ENCODE measurements around the gene KLF9.

KLF9 gene

DNA sequence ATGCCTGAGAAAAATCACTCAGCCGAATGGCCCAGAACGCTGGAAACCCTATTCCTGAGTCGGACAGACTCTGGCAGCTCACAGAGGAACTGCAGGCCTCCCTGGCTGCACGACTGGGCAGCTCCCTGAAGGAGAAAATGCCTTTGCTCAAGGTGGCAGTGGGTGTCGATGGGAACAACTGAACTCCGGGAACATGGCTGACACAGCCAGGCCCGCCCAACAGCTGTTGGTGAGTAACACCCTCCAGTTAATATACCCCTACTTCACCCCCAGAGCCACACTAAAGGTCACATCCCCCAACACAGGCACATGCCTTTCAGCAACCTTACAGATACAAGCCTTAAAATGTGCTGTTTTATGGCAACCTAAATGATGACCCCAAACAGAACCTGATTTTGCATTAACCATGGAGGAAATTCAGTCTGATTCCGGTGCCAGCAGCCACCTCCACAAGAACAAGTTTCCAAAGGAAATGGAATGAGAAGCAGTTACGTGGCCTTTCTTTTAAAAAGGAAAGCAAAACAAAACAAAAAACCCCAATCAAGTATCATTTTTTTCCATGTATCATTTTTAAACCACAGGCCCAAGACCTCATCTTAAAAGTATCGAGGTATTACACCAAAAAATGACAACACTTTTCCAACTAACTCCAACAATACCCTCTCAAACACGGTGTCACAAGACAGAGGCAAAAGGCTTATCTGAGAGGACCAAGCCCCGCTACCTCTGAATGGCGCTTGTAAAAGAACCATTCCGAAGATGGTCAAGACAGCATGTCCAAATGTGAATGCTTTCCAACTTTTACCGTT is 3.1 kb downstream of the KLF9 start:
- H3K27ac ChIP-seq: peak overlapping the region; percentile 98
- peak; percentile 79 for DNase-seq
- H3K4me3 ChIP-seq (ENCODE audit: low read depth, low read length): peak overlapping the region; percentile 96
- H3K36me3 ChIP-seq (replicated peaks): no peaks in the 10 kb centered on the region
- in situ Hi-C loops (cut with HindIII; ENCODE audit: low pct_ligation_motif_present, low sequenced_read_pairs): loop anchor here (25.0 kb wide), 1 partner anchor 176 kb away; no protein-coding TSS in a partner anchor
- H3K27me3 ChIP-seq (replicated peaks): no peaks in the 10 kb centered on the region
- TF ChIP-seq CTCF (IDR thresholded peaks at IDR 0.05; ENCODE audit: low read depth, low read length, missing control alignments): no peak

GRCh38 chr9:70410368-70410767 is 4.1 kb downstream of the KLF9 start:
- H3K4me3 ChIP-seq (ENCODE audit: low read depth, low read length): peak overlapping the region; percentile 96

DNA sequence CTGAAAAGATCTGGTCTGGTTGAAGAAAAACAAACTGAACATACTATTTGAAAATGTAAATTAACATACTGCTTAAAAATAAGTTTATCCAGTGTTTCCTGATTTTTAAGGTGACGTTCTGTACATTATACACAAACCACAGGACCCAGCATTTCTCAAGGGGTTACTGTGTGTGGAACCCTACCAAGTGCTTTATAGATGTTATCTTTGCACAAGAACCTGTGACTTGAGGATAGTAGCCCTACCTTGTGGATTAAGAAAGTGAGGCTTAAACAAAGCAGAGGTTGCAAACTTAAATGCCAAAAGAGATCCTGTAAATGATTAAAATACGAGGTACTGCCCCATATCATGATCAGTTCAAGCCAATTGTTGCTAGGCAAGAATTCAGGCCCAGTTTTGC is 4.7 kb downstream of the KLF9 start:
- in situ Hi-C loops (cut with HindIII; ENCODE audit: low pct_ligation_motif_present, low sequenced_read_pairs): loop anchor here (25.0 kb wide), 1 partner anchor 178 kb away; no protein-coding TSS in a partner anchor

More at GRCh38 chr9:70410368-70410767, 4.1 kb downstream of the KLF9 start:
- H3K27me3 ChIP-seq (replicated peaks): no peaks in the 10 kb centered on the region
- in situ Hi-C loops (cut with HindIII; ENCODE audit: low pct_ligation_motif_present, low sequenced_read_pairs): loop anchor here (25.0 kb wide), 1 partner anchor 177 kb away; no protein-coding TSS in a partner anchor
- peak overlapping the region; percentile 98 for H3K27ac ChIP-seq
- no peak for TF ChIP-seq CTCF (IDR thresholded peaks at IDR 0.05; ENCODE audit: low read depth, low read length, missing control alignments)
- no peaks in the 10 kb centered on the region for H3K36me3 ChIP-seq (replicated peaks)
- DNase-seq: no peak

DNA sequence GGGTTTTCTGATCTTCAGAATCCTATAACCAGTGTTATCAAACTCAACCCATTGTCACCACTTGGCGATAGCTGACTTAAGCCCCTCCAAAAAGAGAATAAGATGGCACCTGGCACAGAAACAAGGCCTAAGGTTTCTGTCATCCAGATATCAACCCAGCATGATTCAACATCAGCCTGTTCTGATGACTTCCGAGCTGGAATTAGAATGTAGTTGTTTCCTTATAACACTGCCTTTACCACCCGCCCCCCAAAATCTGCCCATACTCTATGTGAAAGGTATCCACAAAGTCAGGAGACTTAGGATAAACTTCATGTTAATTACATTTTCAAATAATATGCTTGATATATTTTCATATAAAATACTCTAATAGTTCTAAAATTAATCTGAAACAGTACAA is 5.2 kb downstream of the KLF9 start:
- in situ Hi-C loops (cut with HindIII; ENCODE audit: low pct_ligation_motif_present, low sequenced_read_pairs): loop anchor here (25.0 kb wide), 1 partner anchor 178 kb away; no protein-coding TSS in a partner anchor
- H3K27me3 ChIP-seq (replicated peaks): no peaks in the 10 kb centered on the region
- no peaks in the 10 kb centered on the region for H3K36me3 ChIP-seq (replicated peaks)
- no peak for TF ChIP-seq CTCF (IDR thresholded peaks at IDR 0.05; ENCODE audit: low read depth, low read length, missing control alignments)
- no peak for DNase-seq
- peak overlapping the region; percentile 98 for H3K27ac ChIP-seq
- no peak overlapping the region for H3K4me3 ChIP-seq (ENCODE audit: low read depth, low read length)

More for the DNA sequence above, 4.7 kb downstream of the KLF9 start:
- Histone ChIP-seq H3K27me3 (replicated peaks) (no peaks in the 10 kb centered on the region), H3K4me3 (ENCODE audit: low read depth, low read length) (peak overlapping the region; percentile 96), H3K27ac (peak overlapping the region; percentile 98), H3K36me3 (replicated peaks) (no peaks in the 10 kb centered on the region)
- TF ChIP-seq CTCF (IDR thresholded peaks at IDR 0.05; ENCODE audit: low read depth, low read length, missing control alignments): no peak
- DNase-seq: no peak

- no peak for DNase-seq
- peak overlapping the region; percentile 95 for H3K27ac ChIP-seq
- TF ChIP-seq CTCF (IDR thresholded peaks at IDR 0.05; ENCODE audit: low read depth, low read length, missing control alignments): no peak
- no peaks in the 10 kb centered on the region for H3K36me3 ChIP-seq (replicated peaks)
- H3K4me3 ChIP-seq (ENCODE audit: low read depth, low read length): no peak overlapping the region
- in situ Hi-C loops (cut with HindIII; ENCODE audit: low pct_ligation_motif_present, low sequenced_read_pairs): loop anchor here (25.0 kb wide), 1 partner anchor 179 kb away; no protein-coding TSS in a partner anchor
- no peaks in the 10 kb centered on the region for H3K27me3 ChIP-seq (replicated peaks)
Measured at GRCh38 chr9:70408393-70409040, 5.9 kb downstream of the KLF9 start.
